Transverse colon (tissue), 4 donors: ENCODE measurements around the gene MACF1.

Experiments used
- CTCF ChIP-seq, 5 experiments: fragments of 200-600 bp in 3 of 5; fragments of 450-650 bp in 2 of 5; sonication (generic) in 3 of 5; IDR thresholded peaks; 1 replicate in 2 of 5; 2 replicates in 3 of 5; pipeline ENCODE4 v1.5.1; 2016 to 2017; ENCODE audit warnings: antibody characterized with exemption in 5 of 5, inconsistent platforms in 3 of 5, mild to moderate bottlenecking in 2 of 5, moderate library complexity in 1 of 5
- EP300 ChIP-seq: sonication (generic); formaldehyde crosslinking; IDR thresholded peaks from one replicate; pipeline ENCODE4 v1.6.1; 2017; ENCODE audit warnings: antibody characterized with exemption, low read depth
- POLR2AphosphoS5 ChIP-seq, 3 donors: sonication (generic); formaldehyde crosslinking; IDR thresholded peaks; one replicate each; pipeline ENCODE4 v1.6.1; 2016; ENCODE audit warnings: antibody characterized with exemption in 3 of 3

- no peak for TF ChIP-seq CTCF (IDR thresholded peaks at IDR 0.05)
- TF ChIP-seq EP300: no peak
- no peak for TF ChIP-seq POLR2AphosphoS5 (IDR thresholded peaks at IDR 0.05)
These were observed 216.0 kb downstream of the MACF1 start for GRCh38 chr1:39420493-39420892.
